GM18868 (cell line): ENCODE results near the gene TEX10.
"Not testable (repeated sequence)": the region's sequence is repeated elsewhere in the genome, so short reads cannot be mapped to it uniquely, and the experiment has no call there.

Source experiments
- ATAC-seq: cut with Tn5 transposase; IDR thresholded peaks from one replicate; pipeline ENCODE4 v1.9.1; 2021; ENCODE audit warnings: mild to moderate bottlenecking, moderate library complexity; ENCODE audit not compliant: unreplicated experiment

TEX10 gene

DNA sequence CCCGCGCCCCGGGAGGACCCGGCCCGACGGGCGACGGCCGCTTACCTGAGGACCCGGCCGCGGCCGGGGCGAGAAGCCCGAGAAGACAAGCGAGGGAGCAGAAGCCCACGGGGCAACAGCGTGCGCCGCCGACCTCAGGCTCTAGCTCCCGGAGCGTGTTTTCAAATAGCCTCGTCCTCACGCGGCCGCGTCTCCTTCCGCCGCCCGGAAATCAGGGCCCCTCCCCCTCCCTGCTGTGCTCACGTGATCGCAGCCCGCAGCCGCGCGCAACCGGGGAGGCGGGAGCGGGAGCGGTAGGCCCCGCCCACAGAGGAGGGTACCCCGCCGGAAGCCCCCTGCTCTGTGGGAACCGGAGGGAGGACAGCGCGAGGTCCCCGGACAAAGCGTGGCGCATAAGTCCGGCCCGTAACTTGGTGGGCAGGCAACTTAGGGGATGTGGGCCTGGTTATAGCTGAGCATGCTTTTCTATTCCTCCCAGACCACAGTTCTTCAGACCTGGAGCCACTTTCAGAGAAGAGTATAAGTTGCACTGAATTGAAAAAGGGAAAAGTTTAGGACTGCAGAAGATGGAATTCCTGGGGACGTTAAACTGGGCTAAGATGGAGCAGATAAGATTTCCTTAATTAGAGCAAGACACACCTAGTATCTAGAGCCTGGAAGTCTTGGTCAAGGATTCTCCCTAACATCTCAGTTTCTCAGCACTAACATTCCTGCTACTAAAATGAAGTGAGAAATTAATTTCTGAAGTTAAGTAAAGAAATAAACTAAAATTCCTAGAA lies at the start of gene TEX10:
TEX10 (minus strand) TSS at position 216 of the 779 bp plus-strand sequence. CDS start 3,579 bp downstream, outside the sequence.
- ATAC-seq: peak; percentile 85

DNA sequence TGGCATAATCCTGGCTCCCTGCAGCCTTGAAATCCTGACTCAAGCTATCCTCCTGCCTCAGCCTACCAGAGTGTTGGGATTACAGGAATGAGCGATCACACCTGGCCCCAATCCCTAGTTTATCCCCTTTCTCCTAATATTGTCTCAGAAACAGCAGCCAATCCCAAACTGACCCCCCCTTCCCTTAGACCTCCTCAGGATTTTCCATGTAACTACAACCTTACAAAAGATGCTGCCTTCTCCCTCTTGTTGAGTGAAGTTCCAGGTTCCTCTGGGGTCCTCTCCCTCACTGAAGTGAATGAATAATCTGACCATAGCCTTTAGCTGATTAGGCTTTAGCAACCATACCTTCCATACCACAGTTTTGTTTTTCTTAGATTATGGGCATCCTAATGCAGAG lies 48.3 kb upstream of the TEX10 start:
- ATAC-seq: no peak

DNA sequence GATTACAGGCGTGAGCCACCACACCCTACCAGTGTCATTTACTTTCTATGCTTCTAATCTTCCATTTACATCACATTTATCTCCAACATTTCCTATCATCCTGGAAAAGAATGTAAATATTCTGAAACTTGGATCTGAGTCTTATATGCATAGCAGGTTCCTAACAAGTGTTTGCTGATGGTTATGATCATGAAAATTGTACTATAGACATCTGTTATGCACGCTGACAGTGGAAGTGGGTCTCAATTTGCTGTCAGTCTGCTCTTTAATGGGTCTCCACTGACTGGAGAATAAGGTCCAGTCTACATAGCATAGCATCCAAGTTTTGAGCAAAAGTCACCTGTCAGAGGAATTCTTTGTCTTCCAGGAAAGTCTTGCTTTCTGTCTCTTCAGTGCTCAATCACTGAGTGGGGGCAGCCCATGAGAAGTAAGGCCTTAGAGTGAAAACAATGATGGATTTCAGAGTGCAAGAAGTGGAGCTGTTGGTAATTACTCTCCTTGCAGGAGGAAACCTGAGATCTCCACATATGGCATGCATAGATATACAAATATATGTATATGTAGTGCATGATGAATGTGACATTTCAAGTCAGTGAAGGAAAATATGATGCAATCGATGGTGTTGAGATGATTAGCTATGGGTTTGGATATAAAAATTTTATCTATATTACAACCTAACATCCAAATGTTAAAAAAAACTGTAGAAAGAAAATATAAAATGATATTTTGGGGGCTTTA lies 45.0 kb upstream of the TEX10 start:
- ATAC-seq: no peak

DNA sequence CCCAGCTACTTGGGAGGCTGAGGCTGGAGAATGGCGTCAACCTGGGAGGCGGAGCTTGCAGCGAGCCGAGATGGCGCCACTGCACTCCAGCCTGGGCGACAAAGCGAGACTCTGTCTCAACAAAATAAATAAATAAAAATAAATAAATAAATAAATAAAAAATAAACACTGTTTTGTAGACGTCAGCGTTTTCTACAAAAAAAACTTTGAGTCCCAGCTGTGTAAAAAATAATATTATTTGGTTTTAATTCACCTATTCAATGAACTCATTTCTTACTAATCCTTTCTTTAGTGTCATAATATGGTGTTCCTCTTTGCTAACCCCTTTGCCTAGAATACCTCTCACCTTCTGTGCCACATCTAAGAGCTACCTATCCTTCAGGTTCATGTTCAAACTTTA lies 44.0 kb upstream of the TEX10 start:
- ATAC-seq: no peak

DNA sequence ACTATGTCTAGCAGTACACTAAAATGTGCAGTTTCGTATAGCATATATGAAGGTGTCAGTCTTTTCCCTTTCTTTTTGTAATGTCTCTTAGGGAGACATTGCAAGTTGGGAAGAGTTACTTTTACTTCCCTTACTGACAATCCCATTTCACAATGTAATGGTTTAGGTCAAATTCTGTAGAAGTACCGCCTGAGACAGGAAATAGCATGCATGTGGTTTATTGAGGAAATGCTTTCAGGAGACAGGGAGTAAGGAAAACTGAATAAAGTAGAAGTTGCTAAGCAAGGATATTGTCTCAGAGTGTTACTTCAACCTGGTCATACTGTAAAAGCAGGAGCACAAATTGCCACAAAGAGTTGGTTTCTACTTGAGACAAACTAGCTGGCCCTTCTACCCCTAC lies 42.1 kb upstream of the TEX10 start:
- no peak for ATAC-seq

DNA sequence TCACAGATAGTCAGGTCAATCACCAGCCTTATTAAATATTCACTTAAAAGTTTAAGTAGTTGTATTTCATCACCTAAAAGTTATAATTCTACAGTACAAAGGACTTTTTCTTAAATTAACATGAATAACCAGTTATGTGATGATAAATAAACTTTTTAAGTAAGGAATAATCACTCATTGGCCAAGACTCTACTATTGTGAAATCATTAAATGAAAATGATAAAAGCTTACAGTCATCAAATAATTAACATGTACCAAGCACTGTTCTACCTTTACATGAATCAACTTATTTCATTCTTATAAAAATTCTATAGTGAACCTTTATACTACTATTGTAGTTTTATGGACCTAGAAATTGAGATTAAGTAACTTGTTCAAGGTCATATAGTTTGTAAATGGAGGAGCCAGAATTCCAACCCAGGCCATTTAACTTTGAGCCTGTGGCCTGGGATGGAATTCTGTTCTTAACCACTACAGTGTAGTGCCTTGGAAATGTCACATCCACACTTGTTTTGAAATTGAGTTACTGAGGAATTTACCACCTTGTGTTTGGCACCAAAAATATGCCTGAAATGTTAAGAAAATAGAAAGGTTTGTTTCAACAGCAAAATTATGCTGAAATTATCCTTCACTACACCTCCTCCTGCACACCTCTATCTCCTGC lies 41.4 kb upstream of the TEX10 start:
- ATAC-seq: no peak

DNA sequence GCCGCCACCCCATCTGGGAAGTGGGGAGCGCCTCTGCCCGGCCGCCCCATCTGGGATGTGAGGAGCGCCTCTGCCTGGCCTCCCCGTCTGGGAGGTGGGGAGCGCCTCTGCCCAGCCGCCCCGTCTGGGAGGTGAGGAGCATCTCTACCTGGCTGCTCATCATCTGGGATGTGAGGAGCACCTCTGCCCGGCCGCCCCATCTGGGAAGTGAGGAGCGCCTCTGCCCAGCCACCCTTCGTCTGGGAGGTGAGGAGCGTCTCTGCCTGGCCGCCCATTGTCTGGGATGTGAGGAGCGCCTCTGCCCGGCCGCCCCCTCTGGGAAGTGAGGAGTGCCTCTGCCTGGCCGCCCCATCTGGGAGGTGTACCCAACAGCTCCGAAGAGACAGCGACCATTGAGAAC lies 40.2 kb upstream of the TEX10 start:
- not testable (repeated sequence) for ATAC-seq

DNA sequence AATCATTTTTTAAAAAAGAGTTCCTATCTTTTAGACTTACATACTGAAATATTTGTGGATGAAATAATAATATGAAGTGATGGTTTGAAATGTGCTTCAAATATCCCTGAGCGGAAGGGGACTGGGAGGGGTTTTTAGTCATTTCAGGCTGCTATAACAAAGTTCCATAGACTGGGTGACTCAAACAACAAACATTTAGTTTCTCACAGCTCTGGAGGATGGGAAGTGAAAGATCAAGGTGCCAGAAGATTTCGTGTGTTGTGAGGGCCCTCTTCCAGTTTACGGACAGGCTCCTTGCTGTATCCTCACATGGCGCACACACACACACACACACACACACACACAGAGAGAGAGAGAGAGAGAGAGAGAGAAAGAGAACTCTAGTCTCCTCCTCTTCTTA lies 27.1 kb upstream of the TEX10 start:
- ATAC-seq: no peak

DNA sequence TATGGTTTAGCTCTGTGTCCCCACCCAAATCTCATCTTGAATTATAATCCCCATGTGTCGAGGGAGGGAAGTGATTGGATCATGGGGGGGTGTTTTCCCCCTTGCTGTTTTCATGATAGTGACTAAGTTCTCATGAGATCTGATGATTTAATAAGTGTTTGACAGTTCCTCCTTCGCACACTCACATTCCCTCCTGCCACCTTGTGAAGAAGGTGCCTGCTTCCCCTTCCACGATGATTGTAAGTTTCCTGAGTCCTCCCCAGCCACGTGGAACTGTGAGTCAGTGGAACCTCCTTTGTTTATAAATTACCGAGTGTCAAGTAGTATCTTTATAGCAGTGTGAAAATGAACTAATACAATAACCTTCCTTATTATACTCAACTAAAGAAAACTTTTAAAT lies 24.3 kb upstream of the TEX10 start:
- ATAC-seq: no peak

DNA sequence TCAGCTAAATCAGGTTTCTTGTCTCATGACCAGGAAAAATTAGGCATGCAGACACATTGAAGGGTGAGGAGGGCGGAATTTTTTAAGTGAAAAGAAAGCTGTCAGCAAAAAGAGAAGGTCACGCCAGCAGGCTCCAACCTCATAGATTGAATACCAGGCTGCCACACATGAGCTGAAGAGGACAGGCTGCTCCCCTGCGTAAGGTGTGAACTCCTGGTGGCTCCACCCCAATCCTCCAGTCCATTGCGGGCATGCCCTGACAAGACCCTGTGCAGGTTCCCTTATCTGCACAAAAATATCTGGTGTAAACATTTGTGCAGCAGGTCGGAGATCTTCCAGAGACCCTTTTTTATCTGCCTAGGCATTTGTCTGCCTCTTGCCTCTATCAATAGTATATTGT lies 22.9 kb upstream of the TEX10 start:
- no peak for ATAC-seq

DNA sequence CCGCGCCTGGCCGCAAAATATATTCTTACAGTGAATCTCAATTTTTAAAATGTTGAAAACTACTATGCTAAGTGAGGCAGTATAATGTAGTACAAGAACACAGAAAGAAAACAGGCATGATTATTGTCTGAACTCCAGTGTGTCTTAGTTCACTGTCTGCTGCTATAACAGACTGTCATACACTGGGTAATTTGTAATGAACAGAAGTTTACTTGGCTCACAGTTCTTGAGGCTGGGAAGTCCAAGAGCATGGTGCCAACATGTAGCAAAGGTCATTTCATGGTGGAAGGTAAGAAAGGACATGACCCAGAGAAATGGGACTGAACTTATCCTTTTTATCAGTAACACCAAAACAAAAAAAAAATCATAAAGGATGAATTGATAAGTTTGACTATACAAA lies 19.9 kb upstream of the TEX10 start:
- ATAC-seq: no peak

DNA sequence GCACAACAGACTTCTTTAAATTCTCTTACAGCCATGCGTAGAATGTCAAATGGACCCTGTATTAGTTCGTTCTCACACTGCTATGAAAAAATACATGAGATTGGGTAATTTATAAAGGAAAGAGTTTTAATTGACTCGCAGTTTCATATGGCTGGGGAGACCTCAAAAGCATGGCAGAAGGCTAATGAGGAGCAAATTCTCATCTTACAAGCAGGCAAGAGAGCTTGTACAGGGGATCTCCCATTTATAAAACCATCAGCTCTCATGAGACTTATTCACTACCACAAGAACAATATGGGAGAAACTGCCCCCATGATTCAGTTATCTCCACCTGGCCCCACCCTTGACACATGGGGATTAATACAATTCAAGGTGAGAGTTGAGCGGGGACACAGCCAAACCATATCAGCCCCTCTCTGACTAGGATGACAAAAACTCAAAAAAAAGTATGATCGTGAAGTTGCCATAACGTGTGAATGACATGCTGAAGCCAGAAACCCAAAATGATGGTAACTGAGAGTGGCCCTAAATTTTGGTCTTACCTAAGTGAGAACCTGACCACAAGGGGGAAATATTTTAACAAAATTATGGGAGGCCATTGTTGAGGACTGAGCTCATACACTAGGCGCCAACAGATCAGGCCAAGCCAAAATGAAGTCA lies 17.5 kb upstream of the TEX10 start:
- no peak for ATAC-seq

DNA sequence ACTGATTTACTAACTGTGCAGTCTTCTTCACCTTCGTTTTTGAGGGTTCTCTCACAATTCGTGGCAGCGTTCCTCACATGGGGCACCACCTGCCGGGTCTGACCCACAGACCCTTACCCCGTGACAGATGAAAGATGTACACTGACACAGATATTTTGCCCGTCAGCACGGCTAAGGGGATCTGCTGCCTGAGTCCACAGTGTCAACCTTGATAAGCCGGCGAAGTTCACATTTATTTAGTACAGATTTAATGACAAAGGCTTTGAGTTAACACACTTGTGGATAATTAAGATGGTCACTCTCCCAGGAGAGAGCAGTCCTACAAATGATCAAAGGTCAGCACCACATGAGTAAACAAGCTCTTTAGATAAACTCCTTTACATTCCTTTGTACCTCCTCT lies 15.9 kb upstream of the TEX10 start:
- no peak for ATAC-seq

DNA sequence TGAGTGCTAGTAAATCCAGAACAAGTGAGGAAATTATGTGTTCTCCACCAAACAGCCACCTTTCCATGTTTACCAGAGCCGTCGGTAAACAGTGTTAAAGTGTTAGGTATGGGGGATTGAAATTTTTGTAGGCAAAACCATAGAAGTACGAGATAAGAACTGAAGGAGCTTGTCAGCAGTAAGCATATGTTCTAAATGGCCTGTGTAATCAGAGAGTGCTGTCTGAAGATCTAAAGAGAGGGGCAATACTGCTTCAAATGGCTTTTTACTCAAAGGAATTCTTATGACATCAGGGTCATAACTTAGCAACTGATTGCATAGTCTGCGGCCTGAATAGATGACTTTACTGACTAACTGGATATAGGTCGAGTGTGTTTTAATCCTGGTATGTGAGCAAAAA lies 13.4 kb upstream of the TEX10 start:
- no peak for ATAC-seq

DNA sequence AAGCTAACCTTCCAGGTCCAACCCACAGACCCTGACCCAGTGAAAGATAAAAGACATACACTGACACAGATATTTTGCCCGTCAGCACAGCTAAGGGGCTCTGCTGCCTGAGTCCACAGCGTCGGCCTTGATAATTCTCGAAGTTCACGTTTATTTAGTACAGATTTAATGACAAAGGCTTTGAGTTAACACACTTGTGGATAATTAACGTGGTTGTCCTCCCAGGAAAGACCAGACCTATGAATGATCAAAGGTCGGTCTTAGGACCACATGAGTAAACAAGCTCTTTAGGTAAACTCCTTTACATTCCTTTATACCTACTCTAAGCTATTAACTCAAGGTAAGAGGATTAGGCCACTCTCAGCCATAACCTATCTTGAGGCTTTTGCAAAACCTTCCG lies 11.3 kb upstream of the TEX10 start:
- no peak for ATAC-seq

DNA sequence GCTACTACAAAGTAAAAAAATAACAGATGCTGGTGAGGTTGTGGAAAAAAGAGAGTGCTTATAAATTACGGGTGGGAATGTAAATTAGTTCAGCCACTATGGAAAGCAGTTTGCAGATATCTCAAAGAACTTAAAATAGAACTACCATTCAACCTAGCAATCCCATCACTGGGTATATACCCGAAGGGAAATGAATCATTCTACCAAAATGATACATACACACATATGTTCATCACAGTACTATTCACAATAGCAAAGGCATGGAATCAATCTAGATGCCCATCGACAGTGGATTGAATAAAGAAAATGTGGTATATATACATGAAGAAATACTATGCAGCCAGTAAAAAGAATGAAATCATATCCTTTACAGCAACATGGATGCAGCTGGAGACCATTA lies 6.3 kb upstream of the TEX10 start:
- ATAC-seq: no peak

DNA sequence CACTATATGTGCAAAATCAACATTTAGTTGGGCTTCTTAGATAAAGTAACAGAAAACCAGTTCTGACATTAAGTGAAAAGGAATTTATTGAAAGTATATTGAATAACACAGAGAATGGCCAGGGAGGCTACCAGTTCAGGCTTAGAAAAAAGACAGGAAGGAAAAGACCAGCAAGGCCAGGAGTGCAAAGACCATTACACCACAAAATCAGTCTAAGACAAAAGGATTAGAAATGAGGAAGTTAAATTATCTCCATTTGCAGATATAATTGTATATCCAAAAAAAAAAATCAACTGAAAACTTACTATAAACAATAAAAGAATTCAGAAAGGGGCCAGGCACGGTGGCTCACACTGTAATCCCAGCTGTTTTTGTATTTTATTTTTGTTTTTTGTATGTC lies 4.8 kb upstream of the TEX10 start:
- no peak for ATAC-seq

DNA sequence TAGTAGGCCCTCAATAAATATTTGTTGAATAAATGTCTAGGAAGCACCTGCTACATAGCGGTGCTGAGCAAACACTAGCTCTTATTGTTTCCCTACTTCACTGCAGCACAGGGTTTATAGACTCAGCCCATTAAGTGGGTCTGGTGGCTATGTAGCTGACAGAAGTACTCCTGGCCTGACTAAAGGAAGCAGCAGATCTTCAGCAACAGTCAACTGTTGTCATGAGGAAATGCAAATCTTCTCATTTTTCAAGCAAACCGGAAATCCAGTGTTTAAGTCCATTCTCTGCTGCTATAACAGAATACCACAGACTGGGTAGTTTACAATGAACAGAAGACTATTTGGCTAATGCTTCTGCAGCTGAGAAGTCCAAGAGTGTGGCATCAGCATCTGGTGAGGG lies 2.8 kb upstream of the TEX10 start:
- no peak for ATAC-seq

DNA sequence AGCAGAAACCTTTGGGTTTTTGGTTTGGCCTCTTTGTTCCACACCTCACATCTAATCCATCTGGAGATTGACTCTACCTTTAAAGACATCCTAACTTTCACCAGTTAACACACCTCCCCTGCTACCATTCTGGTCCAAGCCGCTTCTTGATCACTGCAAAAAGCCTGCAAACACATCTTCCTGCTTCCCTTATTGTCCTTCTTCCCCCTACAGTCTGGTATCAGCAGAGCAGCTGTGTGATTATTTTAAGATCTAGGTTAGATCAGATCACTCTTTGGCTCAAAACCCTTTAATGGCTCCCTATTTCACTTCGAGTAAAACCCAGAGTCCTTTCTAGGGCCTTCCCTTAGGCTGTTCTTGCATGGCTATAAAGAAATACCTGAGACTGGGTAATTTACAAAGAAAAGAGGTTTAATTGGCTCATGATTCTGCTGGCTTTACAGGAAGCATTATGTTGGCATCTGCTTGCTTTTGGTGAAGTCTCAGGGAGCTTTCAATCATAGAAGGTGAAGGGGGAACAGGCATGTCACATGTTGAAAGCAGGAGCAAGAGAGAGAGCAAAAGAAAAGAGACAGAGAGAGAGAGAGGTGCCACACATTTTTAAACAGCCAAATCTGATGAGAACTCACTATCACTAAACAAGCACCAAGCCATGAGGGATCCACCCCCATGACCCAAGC lies 1.5 kb upstream of the TEX10 start:
- ATAC-seq: no peak

DNA sequence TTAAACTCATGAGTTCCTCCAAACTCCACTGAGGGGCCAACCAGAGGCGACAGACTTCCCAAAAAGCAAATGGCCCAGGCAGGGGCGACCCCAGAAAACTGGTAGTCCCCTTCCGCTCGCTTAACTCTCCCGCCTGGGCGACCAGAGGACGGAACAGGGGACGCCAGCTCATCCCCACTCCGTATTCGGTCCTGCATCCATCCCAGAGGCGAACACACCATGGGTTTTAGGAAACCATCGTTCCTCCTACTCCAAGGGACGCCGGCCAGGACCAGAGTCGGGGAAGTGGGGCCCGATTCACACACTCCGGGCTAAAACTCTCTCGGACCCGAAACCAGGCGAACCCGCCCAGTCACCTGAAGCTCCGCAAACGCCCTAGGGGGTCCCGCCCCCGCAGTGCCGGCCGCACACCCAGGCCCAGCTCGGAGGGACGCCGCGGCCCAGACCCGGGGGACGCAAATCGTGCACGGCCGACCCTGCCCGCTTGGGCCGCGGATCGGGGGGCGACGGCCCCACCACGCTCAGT lies 478 bp downstream of the TEX10 start:
- peak; percentile 36 for ATAC-seq

DNA sequence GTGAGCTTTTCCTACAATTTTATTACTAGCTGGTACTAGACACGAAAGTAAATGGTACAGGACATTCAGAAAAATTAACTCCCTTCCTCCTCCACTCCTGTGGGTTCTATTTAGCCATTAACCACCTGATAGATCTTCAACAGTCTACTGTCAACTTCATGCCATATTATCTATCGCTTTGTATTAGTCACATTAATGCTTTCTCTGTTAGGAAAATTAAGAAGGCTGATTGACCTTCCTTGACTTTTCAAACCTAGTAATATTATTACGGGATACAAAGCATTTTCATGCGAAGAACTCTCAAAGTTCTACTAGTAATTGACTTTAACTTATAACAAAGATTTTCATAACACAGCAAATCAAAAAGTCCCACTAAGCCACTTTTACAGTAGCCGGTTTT lies 1.2 kb downstream of the TEX10 start:
- ATAC-seq: no peak
